Colonic mucosa (tissue), 4 donors: ENCODE measurements around the gene PDE10A. TPM values are rescaled to one million over a fixed set of nuclear protein-coding genes. Genes with fewer than 3 reads are reported as not detected.

Experiments used
- DNase-seq: peaks from one replicate; pipeline ENCODE4 v3.0.0-alpha.2; 2020
- H3K27ac ChIP-seq: fragments of 200-600 bp; one replicate; pipeline ENCODE4 v1.8.0; 2021
- H3K27me3 ChIP-seq: fragments of 200-600 bp; one replicate; pipeline ENCODE4 v1.8.0; 2021
- H3K36me3 ChIP-seq: fragments of 200-600 bp; one replicate; pipeline ENCODE4 v1.8.0; 2021
- H3K4me1 ChIP-seq: fragments of 200-600 bp; one replicate; pipeline ENCODE4 v1.8.0; 2021; ENCODE audit warnings: mild to moderate bottlenecking
- H3K4me3 ChIP-seq: fragments of 200-600 bp; one replicate; pipeline ENCODE4 v1.8.0; 2021
- H3K9ac ChIP-seq, 2 donors: one replicate each; pipeline ENCODE4 v1.7.0; 2013; ENCODE audit warnings: control low read depth in 2 of 2, low read depth in 2 of 2, low read length in 2 of 2
- H3K9me3 ChIP-seq: fragments of 200-600 bp; one replicate; pipeline ENCODE4 v1.8.0; 2021
- CTCF ChIP-seq: fragments of 200-600 bp; IDR thresholded peaks from one replicate; pipeline ENCODE4 v1.8.0; 2022; ENCODE audit warnings: antibody characterized with exemption, mild to moderate bottlenecking
- intact Hi-C: fragments of 100-400 bp; cut with DNase I; formaldehyde crosslinking; loops from one replicate; pipeline ENCODE4 v1.14.1; 2022
- total RNA-seq, 2 donors: library from RNA; stranded (reverse); fragmentation: NEBNext Ultra II Directional in 1 of 2; extraction: Animal tissue kit (Norgen Biotek cat#: 25700) in 1 of 2; gene quantifications; one replicate each; pipeline ENCODE4 v1.2.1, GENCODE V29; 2021
- donor health status: healthy.
- donor health status: DM: no; HTN: no; CAD: no.
- donor health status: DM: no; HTN: no; CAD: no.

Gene PDE10A
- total RNA-seq, 2 donors from 2014 or later: 0.37 to 3.4 TPM

DNA sequence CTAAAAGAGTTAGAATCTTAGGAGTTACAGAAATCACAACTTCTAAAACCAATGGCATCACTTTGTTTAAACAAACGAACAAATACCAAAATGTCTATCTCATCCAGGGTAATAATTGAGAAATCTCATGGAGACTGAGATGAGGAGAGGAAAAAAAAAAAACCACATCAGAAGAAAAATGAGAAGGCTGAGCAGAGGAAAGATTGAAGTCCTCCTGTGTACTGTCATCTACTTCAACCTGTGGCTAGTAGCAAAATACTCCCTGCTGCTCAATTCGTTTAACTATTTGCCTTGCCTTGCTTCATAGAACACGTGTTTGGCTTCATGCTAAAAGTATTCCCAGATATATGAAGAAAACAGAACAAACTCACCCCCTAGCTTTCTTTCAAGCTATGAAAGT, 143.7 kb downstream of the PDE10A start:
- no peak overlapping the region for H3K27ac ChIP-seq

GRCh38 chr6:165515963-165516624, 146.9 kb downstream of the PDE10A start:
- no peaks in the 10 kb centered on the region for H3K36me3 ChIP-seq
- no peaks in the 10 kb centered on the region for H3K9me3 ChIP-seq
- H3K4me3 ChIP-seq: no peak overlapping the region
- no peak overlapping the region for H3K9ac ChIP-seq
- no peak for TF ChIP-seq CTCF
- no peaks in the 10 kb centered on the region for H3K4me1 ChIP-seq
- DNase-seq: no peak
- no peak overlapping the region for H3K27ac ChIP-seq
- intact Hi-C loops: no loop called here
- no peaks in the 10 kb centered on the region for H3K27me3 ChIP-seq

More for the DNA sequence above, 143.7 kb downstream of the PDE10A start:
- no peaks in the 10 kb centered on the region for H3K9me3 ChIP-seq
- intact Hi-C loops: no loop called here
- no peaks in the 10 kb centered on the region for H3K27me3 ChIP-seq
- no peaks in the 10 kb centered on the region for H3K36me3 ChIP-seq
- TF ChIP-seq CTCF: no peak
- H3K4me3 ChIP-seq: no peak overlapping the region
- no peaks in the 10 kb centered on the region for H3K4me1 ChIP-seq
- DNase-seq: no peak
- no peak overlapping the region for H3K9ac ChIP-seq

- no peaks in the 10 kb centered on the region for H3K27me3 ChIP-seq
- H3K27ac ChIP-seq: no peak overlapping the region
- H3K4me3 ChIP-seq: no peak overlapping the region
- H3K36me3 ChIP-seq: no peaks in the 10 kb centered on the region
- H3K4me1 ChIP-seq: no peaks in the 10 kb centered on the region
- DNase-seq: no peak
- no peaks in the 10 kb centered on the region for H3K9me3 ChIP-seq
- TF ChIP-seq CTCF: no peak
- H3K9ac ChIP-seq: no peak overlapping the region
- intact Hi-C loops: no loop called here
These were observed 148.4 kb downstream of the PDE10A start for GRCh38 chr6:165514621-165515020.

DNA sequence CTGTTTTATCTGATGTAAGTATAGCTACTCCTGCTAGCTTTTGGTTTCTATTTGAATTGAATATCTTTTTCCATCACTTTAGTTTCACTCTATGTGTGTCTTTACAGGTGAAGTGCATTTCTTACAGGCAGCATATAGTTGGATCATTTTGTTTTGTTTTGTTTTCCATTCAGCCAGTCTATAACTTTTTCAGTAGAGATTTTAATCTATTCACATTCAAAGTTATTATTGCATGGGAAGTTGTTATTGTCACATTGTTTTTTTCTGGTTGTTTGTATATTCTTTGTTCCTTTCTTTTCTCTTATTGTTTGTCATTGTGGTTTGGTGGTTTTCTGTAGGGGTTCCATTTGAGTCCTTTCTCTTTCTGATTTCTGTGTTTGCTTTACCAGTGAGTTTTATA, 151.2 kb downstream of the PDE10A start:
- H3K27ac ChIP-seq: no peak overlapping the region
- no peak for TF ChIP-seq CTCF
- H3K4me1 ChIP-seq: no peaks in the 10 kb centered on the region
- H3K27me3 ChIP-seq: no peaks in the 10 kb centered on the region
- no peaks in the 10 kb centered on the region for H3K36me3 ChIP-seq
- H3K4me3 ChIP-seq: no peak overlapping the region
- no peaks in the 10 kb centered on the region for H3K9me3 ChIP-seq
- DNase-seq: no peak
- intact Hi-C loops: no loop called here
- no peak overlapping the region for H3K9ac ChIP-seq

DNA sequence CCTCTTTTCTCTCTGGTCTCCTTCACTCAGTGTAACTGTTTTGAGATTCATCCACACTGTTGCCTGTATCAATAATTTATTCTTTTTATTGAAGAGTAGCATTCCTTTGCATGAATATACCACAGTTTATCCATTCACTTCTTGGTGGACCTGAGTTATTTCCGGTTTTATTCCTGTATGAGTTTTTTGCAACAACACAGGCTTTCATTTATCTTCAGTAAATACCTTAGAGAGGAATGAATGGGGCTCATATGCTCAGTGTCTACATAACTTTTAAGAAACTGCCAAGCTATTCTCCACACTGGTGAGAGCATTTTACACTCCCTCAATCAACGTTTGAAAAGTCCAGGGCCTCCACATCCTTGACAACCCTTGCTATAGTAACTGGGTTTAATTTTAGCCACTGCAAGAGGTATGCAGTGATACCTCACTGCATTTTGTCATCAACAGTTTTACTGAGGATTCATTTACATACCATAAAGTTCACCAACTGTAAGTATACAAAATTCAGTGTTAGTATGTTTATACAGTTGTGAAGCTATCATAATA, 154.6 kb downstream of the PDE10A start:
- TF ChIP-seq CTCF: no peak
- intact Hi-C loops: no loop called here
- Histone ChIP-seq H3K9ac (no peak overlapping the region), H3K36me3 (no peaks in the 10 kb centered on the region), H3K4me1 (no peaks in the 10 kb centered on the region), H3K27me3 (no peaks in the 10 kb centered on the region), H3K9me3 (no peaks in the 10 kb centered on the region), H3K27ac (no peak overlapping the region), H3K4me3 (no peak overlapping the region)
- DNase-seq: no peak
